GM12878 (cell line): ENCODE measurements around the gene CAT. TPM values are rescaled to one million over a fixed set of nuclear protein-coding genes. Genes with fewer than 3 reads are reported as not detected.

Experiments
- ATAC-seq: fragments of 200-7000 bp; cut with Tn5 transposase; 3 replicates; pipeline ENCODE4 v1.9.1; 2020; ENCODE audit warnings: mild to moderate bottlenecking, moderate library complexity
- BruUV-seq: library from RNA; stranded (reverse); fragments of 400-500 nt; replicated peaks from 2 replicates; lab custom pipeline; 2021; lab: Mats Ljungman, UMichigan
- CTCF ChIA-PET: fragments of 300-600 bp; sonication (Branson Sonifier 250); formaldehyde crosslinking; extraction: SDS; loops from one replicate; lab custom pipeline; 2021; ENCODE audit warnings: inconsistent platforms; lab: Yijun Ruan, JAX
- POLR2A ChIA-PET: fragments of 350-600 bp; formaldehyde crosslinking; extraction: SDS; loops from one replicate; lab custom pipeline; 2021; ENCODE audit warnings: inconsistent platforms; lab: Charles Lee
- RAD21 ChIA-PET: fragments of 300-600 bp; sonication (Branson Sonifier 250); formaldehyde crosslinking; loops from one replicate; lab custom pipeline; 2023; ENCODE audit warnings: antibody characterized with exemption; ENCODE audit not compliant: unreplicated experiment; lab: Charles Lee
- SMC1A ChIA-PET: fragments of 300-600 bp; sonication (Branson Sonifier 250); formaldehyde crosslinking; loops from one replicate; lab custom pipeline; 2023; ENCODE audit not compliant: unreplicated experiment, uncharacterized antibody; lab: Charles Lee
- DNase-seq: peaks from one replicate; pipeline ENCODE4 v3.0.0-alpha.2; 2011; ENCODE audit warnings: low read depth, low spot score
- FAIRE-seq: peaks from 3 replicates; lab custom pipeline; 2011; peaks lifted over from hg19 to GRCh38; lab: Jason Lieb, UNC
- H2AFZ ChIP-seq: 2 replicates; pipeline ENCODE4 v1.6.0; 2011; ENCODE audit warnings: low read depth, low read length, control low read depth; ENCODE audit not compliant: control insufficient read depth
- H3K27ac ChIP-seq: 2 replicates; pipeline ENCODE4 v1.5.1; 2011; ENCODE audit warnings: control low read depth; ENCODE audit not compliant: control insufficient read depth, insufficient read depth
- H3K27me3 ChIP-seq, 2 experiments: replicated peaks in 1 of 2; 2 replicates each; pipeline versions ENCODE4 v1.6.0 to v1.6.1; 2011; ENCODE audit warnings: low read length in 1 of 2; ENCODE audit not compliant: control insufficient read depth in 2 of 2, insufficient read depth in 2 of 2
- H3K36me3 ChIP-seq, 2 experiments: 2 replicates each; pipeline ENCODE4 v1.5.1; 2011; ENCODE audit warnings: low read length in 1 of 2; ENCODE audit not compliant: control insufficient read depth in 2 of 2, insufficient read depth in 2 of 2
- H3K4me1 ChIP-seq: 2 replicates; pipeline ENCODE4 v1.6.1; 2011; ENCODE audit warnings: mild to moderate bottlenecking, low read length, moderate library complexity, mixed read lengths; ENCODE audit not compliant: control insufficient read depth, insufficient read depth
- H3K4me2 ChIP-seq: 2 replicates; pipeline ENCODE4 v1.6.0; 2011; ENCODE audit warnings: control low read depth; ENCODE audit not compliant: control insufficient read depth, insufficient read depth
- H3K4me3 ChIP-seq: fragments of 200-600 bp; sonication (generic); 2 replicates; pipeline ENCODE4 v1.5.1; 2016
- H3K79me2 ChIP-seq: 2 replicates; pipeline ENCODE4 v1.6.0; 2011; ENCODE audit warnings: low read length; ENCODE audit not compliant: control insufficient read depth, insufficient read depth
- H3K9ac ChIP-seq: 2 replicates; pipeline ENCODE4 v1.8.0; 2011; ENCODE audit warnings: low read length, control low read depth, mixed read lengths; ENCODE audit not compliant: control insufficient read depth, insufficient read depth
- H3K9me3 ChIP-seq: replicated peaks from 3 replicates; pipeline ENCODE4 v1.5.1; 2011; ENCODE audit warnings: mild to moderate bottlenecking, low read length; ENCODE audit not compliant: control insufficient read depth, insufficient read depth
- H4K20me1 ChIP-seq: 2 replicates; pipeline ENCODE4 v1.6.0; 2011; ENCODE audit not compliant: control insufficient read depth, insufficient read depth
- CBFB ChIP-seq: IDR thresholded peaks from 2 replicates; pipeline ENCODE4 v1.6.1; 2016; ENCODE audit warnings: antibody characterized with exemption, low read depth
- CHD2 ChIP-seq: IDR thresholded peaks from 2 replicates; pipeline ENCODE4 v1.6.1; 2011; ENCODE audit warnings: low read depth, low read length, improper control_type of control experiment, borderline replicate concordance
- IKZF2 ChIP-seq, 2 experiments: fragments of 450-650 bp; IDR thresholded peaks; 2 replicates each; pipeline ENCODE4 v1.6.1; 2017; ENCODE audit warnings: mild to moderate bottlenecking in 2 of 2, moderate library complexity in 2 of 2
- MTA2 ChIP-seq: fragments of 450-650 bp; IDR thresholded peaks from 2 replicates; pipeline ENCODE4 v1.6.1; 2016; ENCODE audit warnings: low read depth, mild to moderate bottlenecking, moderate library complexity
- MYC ChIP-seq: IDR thresholded peaks from 2 replicates; pipeline ENCODE4 v1.6.1; 2011; ENCODE audit warnings: mild to moderate bottlenecking, low read length, moderate library complexity, inconsistent platforms; ENCODE audit not compliant: insufficient read depth, insufficient replicate concordance, insufficient read length, severe bottlenecking
- POLR2A ChIP-seq: IDR thresholded peaks from 2 replicates; pipeline ENCODE4 v1.6.1; 2011; ENCODE audit warnings: low read depth, mild to moderate bottlenecking, low read length
- RELA ChIP-seq: fragments of 450-650 bp; IDR thresholded peaks from 2 replicates; pipeline ENCODE4 v1.8.0; 2014; ENCODE audit warnings: borderline replicate concordance; ENCODE audit not compliant: partially characterized antibody
- SIN3A ChIP-seq: IDR thresholded peaks from 2 replicates; pipeline ENCODE4 v1.6.1; 2012; ENCODE audit warnings: low read depth, low read length, improper control_type of control experiment
- SMARCA5 ChIP-seq: fragments of 450-650 bp; IDR thresholded peaks from 2 replicates; pipeline ENCODE4 v1.6.1; 2017; ENCODE audit warnings: mild to moderate bottlenecking
- SMC3 ChIP-seq: IDR thresholded peaks from 2 replicates; pipeline ENCODE4 v1.6.1; 2011; ENCODE audit warnings: low read length, improper control_type of control experiment, borderline replicate concordance
- WGBS: methylation state at CpG from one replicate; pipeline ENCODE4 v1.1.6; 2016; ENCODE audit warnings: low lambda C conversion rate; ENCODE audit not compliant: insufficient replicate concordance, insufficient coverage; ENCODE audit errors: missing lambda C conversion rate; 5-methylcytosine and 5-hydroxymethylcytosine counted together
- in situ Hi-C: fragments of 300-500 bp; cut with MboI; formaldehyde crosslinking; loops from 9 replicates; pipeline ENCODE4 v1.14.3; 2018; ENCODE audit warnings: mixed read lengths
- intact Hi-C: fragments of 100-400 bp; cut with micrococcal nuclease; formaldehyde crosslinking; loops from one replicate; pipeline ENCODE4 v1.14.2; 2022; ENCODE audit not compliant: unreplicated experiment
- polyA plus RNA-seq, 11 experiments: library from polyadenylated mRNA; depleted of rRNA in 4 of 11; unstranded in 6 of 11; stranded (reverse) in 5 of 11; fragments of >200 nt; fragmentation: Nextera tagmentation in 4 of 11; fragmentation: Illumina TruSeq in 1 of 11; extraction: Ambion mirVana in 4 of 11; extraction: Trizol in 1 of 11; gene quantifications; 1 replicate in 1 of 11; 2 replicates in 10 of 11; pipeline versions ENCODE4 v1.2.1 to v1.2.3, GENCODE V29; 2011 to 2016; ENCODE audit warnings: inconsistent platforms in 2 of 11, missing spikeins in 2 of 11, low read depth in 1 of 11
- total RNA-seq, 4 experiments: library from RNA; depleted of rRNA in 3 of 4; stranded (reverse); fragments of >200 nt in 3 of 4; fragmentation: Illumina TruSeq in 1 of 4; extraction: Trizol in 1 of 4; gene quantifications; 2 replicates each; pipeline versions ENCODE4 v1.2.1 to v1.2.3, GENCODE V29; 2013 to 2021
- TF ChIP-seq, protein P1 (sequence below), 3 experiments: IDR thresholded peaks in 2 of 3; conservative IDR thresholded peaks in 1 of 3; 2 replicates each; pipeline ENCODE4 v1.5.1; 2011; ENCODE audit warnings: low read depth in 3 of 3, low read length in 3 of 3, mild to moderate bottlenecking in 3 of 3, control low read depth in 2 of 3, moderate library complexity in 2 of 3, inconsistent platforms in 1 of 3, mixed read lengths in 1 of 3; ENCODE audit not compliant: control insufficient read depth in 2 of 3, insufficient read depth in 1 of 3; ENCODE audit errors: extremely low read depth in 1 of 3
- TF ChIP-seq, protein P2 (sequence below): IDR thresholded peaks from 2 replicates; pipeline ENCODE4 v1.6.1; 2011; ENCODE audit warnings: low read depth, mild to moderate bottlenecking, low read length, moderate library complexity, borderline replicate concordance; ENCODE audit errors: extremely low read depth
- TF ChIP-seq, protein P3 (sequence below): IDR thresholded peaks from 2 replicates; pipeline ENCODE4 v1.6.1; 2012; ENCODE audit warnings: low read depth, low read length, improper control_type of control experiment

Gene CAT
- total and polyA plus RNA-seq, 10 of the 15 experiments (the other 5 are each of a cell fraction or from before 2014, with no cell fraction given), result 22.4 to 71.3 (median 33.6) TPM

DNA sequence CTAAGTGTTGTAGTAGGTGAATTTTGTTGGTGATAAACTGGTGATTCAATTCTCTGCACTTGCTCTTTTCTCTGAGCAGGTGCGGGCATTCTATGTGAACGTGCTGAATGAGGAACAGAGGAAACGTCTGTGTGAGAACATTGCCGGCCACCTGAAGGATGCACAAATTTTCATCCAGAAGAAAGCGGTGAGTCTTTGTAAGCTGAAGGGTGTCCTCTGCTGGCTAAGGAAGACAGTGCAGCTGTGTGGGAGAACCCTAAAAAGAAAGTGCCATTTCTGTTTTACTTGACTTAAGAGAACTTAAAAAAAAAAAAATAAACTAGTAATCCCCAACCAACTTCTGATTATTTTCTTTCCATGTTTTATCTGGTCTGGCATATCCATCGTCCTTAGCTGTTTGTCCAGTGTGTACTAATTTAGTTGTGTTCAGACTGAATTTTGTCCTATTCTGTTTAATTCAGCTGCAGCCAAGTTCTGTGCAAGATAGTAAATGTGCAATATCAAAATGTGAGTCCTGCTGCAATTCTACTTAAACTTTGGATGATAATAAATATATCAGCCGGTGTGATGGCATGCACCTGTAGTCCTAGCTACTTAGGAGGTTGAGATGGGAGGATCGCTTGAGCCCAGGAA is 29.6 kb downstream of the CAT start (continued):
- TF ChIP-seq, protein P1, sequence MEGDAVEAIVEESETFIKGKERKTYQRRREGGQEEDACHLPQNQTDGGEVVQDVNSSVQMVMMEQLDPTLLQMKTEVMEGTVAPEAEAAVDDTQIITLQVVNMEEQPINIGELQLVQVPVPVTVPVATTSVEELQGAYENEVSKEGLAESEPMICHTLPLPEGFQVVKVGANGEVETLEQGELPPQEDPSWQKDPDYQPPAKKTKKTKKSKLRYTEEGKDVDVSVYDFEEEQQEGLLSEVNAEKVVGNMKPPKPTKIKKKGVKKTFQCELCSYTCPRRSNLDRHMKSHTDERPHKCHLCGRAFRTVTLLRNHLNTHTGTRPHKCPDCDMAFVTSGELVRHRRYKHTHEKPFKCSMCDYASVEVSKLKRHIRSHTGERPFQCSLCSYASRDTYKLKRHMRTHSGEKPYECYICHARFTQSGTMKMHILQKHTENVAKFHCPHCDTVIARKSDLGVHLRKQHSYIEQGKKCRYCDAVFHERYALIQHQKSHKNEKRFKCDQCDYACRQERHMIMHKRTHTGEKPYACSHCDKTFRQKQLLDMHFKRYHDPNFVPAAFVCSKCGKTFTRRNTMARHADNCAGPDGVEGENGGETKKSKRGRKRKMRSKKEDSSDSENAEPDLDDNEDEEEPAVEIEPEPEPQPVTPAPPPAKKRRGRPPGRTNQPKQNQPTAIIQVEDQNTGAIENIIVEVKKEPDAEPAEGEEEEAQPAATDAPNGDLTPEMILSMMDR (IDR thresholded peaks at IDR 0.05 in 2 of 3, conservative IDR thresholded peaks at IDR 0.05 in 1 of 3; ENCODE audit: control insufficient read depth in 2 of 3, extremely low read depth in 1 of 3, insufficient read depth in 1 of 3, low read depth in 3 of 3, low read length in 3 of 3), result peak; percentile 55 to 73 (median 67)
- TF ChIP-seq SMC3, result peak; percentile 37; the same call in 1 of the 2 replicates
- TF ChIP-seq, all 136 proteins: peak for 3

DNA sequence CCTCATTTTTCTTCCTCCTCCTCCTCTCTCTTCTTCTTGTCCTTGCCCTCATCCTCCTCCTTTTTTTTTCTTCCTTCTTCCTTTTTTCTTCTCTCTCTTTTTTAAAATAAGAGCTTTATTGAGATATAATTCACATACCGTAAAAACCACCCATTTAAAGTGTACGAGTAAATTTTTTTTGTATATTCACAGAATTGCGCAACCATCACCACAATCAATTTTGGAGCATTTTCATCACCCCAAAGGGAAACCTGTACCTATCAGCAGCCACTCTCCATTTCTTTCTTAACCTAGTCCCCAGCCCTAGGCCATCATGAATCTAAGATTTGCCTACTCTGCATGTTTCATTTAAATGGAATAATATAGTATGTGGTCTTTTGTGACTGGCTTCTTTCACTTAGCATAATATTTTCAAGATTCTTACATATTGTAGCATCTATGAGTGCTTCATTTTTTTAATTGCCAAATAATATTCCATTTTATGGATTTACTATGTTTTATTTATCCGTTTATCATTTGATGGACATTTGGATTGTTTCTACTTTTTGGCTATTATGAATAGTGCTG is 35.0 kb downstream of the CAT start:
- RAD21 ChIA-PET, result no interaction called here

More for the DNA sequence above, 35.0 kb downstream of the CAT start:
- intact Hi-C loops, result no loop called here
- Histone ChIP-seq H3K27ac (no peak overlapping the region), H3K79me2 (no peaks in the 10 kb centered on the region), H3K4me1 (no peaks in the 10 kb centered on the region), H3K36me3 (peaks cover 3% of the 10 kb centered on the region in 2 experiments; a peak in 2 of 4 replicates), H2AFZ (no peak overlapping the region), H3K9ac (no peak overlapping the region), H3K4me3 (no peak overlapping the region), H4K20me1 (no peaks in the 10 kb centered on the region), H3K4me2 (no peak overlapping the region)
- CTCF ChIA-PET, result interaction anchor here (1.2 kb wide), 1 partner anchor 107 kb away, joined by 3 read pairs; no protein-coding TSS in a partner anchor
- no peak for ATAC-seq
- no TSS peak for BruUV-seq
- FAIRE-seq, result no peak
- SMC1A ChIA-PET, result interaction anchor here (1.1 kb wide), 1 partner anchor 9 kb away, joined by 3 read pairs; no protein-coding TSS in a partner anchor
- POLR2A ChIA-PET, result interaction anchor here (0.7 kb wide), 1 partner anchor 411 kb away, joined by 5 read pairs; no protein-coding TSS in a partner anchor
- no peak for TF ChIP-seq IKZF2 (IDR thresholded peaks at IDR 0.05)
- no peak for TF ChIP-seq MYC
- no peak for TF ChIP-seq MTA2
- TF ChIP-seq SIN3A, result no peak
- TF ChIP-seq CHD2, result no peak
- TF ChIP-seq, protein P2, sequence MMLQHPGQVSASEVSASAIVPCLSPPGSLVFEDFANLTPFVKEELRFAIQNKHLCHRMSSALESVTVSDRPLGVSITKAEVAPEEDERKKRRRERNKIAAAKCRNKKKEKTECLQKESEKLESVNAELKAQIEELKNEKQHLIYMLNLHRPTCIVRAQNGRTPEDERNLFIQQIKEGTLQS, result no peak
- TF ChIP-seq POLR2A, result no peak
- no peak for TF ChIP-seq SMARCA5
- no peak for TF ChIP-seq CBFB
- TF ChIP-seq RELA, result no peak
- TF ChIP-seq, protein P3, sequence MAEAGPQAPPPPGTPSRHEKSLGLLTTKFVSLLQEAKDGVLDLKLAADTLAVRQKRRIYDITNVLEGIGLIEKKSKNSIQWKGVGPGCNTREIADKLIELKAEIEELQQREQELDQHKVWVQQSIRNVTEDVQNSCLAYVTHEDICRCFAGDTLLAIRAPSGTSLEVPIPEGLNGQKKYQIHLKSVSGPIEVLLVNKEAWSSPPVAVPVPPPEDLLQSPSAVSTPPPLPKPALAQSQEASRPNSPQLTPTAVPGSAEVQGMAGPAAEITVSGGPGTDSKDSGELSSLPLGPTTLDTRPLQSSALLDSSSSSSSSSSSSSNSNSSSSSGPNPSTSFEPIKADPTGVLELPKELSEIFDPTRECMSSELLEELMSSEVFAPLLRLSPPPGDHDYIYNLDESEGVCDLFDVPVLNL, result no peak
- TF ChIP-seq, all 136 proteins: peak for 0
- Histone ChIP-seq H3K9me3 (no peaks in the 10 kb centered on the region), H3K27me3 (no peaks in the 10 kb centered on the region)
- WGBS, result 99% methylated on average over 4 of the region's 4 CpGs
- in situ Hi-C loops, result no loop called here
- no peak for DNase-seq
